ENCODE results near the gene ERG. TPM values are rescaled to one million over a fixed set of nuclear protein-coding genes. Genes with fewer than 3 reads are reported as not detected.
A peak's percentile ranks its signal among the peaks of the same experiment; 100 is the strongest.

Gene ERG
- total and polyA plus RNA-seq, 8 donors: 21.7 to 48.1 (median 36.8) TPM

DNA sequence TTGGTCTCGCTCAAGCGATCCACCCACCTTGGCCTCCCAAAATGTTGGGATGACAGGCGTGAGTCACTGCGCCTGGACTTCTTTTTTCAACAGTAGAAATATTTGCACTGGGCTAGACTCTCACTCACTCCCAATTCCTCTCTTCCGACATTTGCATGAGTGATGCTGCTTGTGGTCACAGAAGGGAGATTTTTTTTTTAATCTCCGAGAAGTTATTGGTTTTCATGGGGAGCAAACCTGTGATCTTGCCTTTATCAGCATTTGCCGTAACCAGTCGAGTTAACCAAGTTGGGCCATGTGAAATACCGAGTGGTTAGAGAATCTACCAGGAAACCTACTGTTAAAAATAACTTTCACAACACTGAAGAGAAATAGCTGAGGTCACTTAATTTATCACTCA is 21.1 kb downstream of the ERG start:
- H3K27ac ChIP-seq: peak overlapping the region in 1 of 2 donors; percentile 43
- ATAC-seq (peak; percentile 16), DNase-seq (no peak)
- no peak overlapping the region for H3K4me3 ChIP-seq
- no peaks in the 10 kb centered on the region for H3K36me3 ChIP-seq
- H3K27me3 ChIP-seq: peaks cover 0 to 17% of the 10 kb centered on the region in 2 donors
- no peaks in the 10 kb centered on the region for H3K9me3 ChIP-seq
- TF ChIP-seq, protein P1, sequence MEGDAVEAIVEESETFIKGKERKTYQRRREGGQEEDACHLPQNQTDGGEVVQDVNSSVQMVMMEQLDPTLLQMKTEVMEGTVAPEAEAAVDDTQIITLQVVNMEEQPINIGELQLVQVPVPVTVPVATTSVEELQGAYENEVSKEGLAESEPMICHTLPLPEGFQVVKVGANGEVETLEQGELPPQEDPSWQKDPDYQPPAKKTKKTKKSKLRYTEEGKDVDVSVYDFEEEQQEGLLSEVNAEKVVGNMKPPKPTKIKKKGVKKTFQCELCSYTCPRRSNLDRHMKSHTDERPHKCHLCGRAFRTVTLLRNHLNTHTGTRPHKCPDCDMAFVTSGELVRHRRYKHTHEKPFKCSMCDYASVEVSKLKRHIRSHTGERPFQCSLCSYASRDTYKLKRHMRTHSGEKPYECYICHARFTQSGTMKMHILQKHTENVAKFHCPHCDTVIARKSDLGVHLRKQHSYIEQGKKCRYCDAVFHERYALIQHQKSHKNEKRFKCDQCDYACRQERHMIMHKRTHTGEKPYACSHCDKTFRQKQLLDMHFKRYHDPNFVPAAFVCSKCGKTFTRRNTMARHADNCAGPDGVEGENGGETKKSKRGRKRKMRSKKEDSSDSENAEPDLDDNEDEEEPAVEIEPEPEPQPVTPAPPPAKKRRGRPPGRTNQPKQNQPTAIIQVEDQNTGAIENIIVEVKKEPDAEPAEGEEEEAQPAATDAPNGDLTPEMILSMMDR (IDR thresholded peaks at IDR 0.05): no peak
- intact Hi-C loops (cut with DNase I): no loop called here
- H3K4me1 ChIP-seq: peaks cover 0 to 69% of the 10 kb centered on the region in 2 donors

DNA sequence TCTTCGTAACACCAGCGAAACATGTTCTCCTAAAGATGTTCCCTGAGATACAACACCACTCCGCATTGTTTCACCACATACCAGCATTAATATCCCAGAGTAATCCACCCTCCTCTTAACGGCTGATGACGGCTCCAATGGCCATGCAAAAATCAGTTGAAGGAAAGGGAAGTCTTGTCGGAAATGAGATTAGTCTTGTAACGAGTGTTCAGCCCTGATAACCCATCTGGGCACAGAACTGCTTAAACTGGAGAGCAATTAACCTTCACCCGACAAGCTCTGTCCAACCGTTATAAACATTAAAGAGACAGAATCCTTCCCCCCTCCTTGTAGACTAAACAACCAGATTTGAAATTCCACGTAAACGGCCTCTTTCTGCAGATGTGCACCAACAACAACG is 21.9 kb downstream of the ERG start:
- no peaks in the 10 kb centered on the region for H3K36me3 ChIP-seq
- intact Hi-C loops (cut with DNase I): no loop called here
- H3K27ac ChIP-seq: peak overlapping the region in 1 of 2 donors; percentile 59
- peak; percentile 52 for ATAC-seq
- DNase-seq: peak in 1 of 4 donors; percentile 41
- H3K27me3 ChIP-seq: peaks cover 0 to 17% of the 10 kb centered on the region in 2 donors
- H3K4me3 ChIP-seq: no peak overlapping the region
- H3K9me3 ChIP-seq: no peaks in the 10 kb centered on the region
- H3K4me1 ChIP-seq: peaks cover 0 to 76% of the 10 kb centered on the region in 2 donors
- TF ChIP-seq, protein P1 (IDR thresholded peaks at IDR 0.05): no peak

GRCh38 chr21:38475519-38475918 is 22.8 kb downstream of the ERG start:
- TF ChIP-seq, protein P1 (IDR thresholded peaks at IDR 0.05): no peak
- peak overlapping the region in 1 of 2 donors; percentile 59 for H3K27ac ChIP-seq
- H3K36me3 ChIP-seq: no peaks in the 10 kb centered on the region
- no peak overlapping the region for H3K4me3 ChIP-seq
- no peaks in the 10 kb centered on the region for H3K9me3 ChIP-seq
- ATAC-seq: no peak
- DNase-seq: no peak
- H3K4me1 ChIP-seq: peaks cover 4 to 83% of the 10 kb centered on the region in 2 donors
- H3K27me3 ChIP-seq: peaks cover 0 to 17% of the 10 kb centered on the region in 2 donors
- intact Hi-C loops (cut with DNase I): no loop called here

- H3K27ac ChIP-seq: peak overlapping the region in 1 of 2 donors; percentile 40
- H3K4me3 ChIP-seq: no peak overlapping the region
- peaks cover 4 to 86% of the 10 kb centered on the region in 2 donors for H3K4me1 ChIP-seq
- intact Hi-C loops (cut with DNase I): no loop called here
- H3K36me3 ChIP-seq: no peaks in the 10 kb centered on the region
- peaks cover 0 to 17% of the 10 kb centered on the region in 2 donors for H3K27me3 ChIP-seq
- ATAC-seq (no peak), DNase-seq (no peak)
- no peaks in the 10 kb centered on the region for H3K9me3 ChIP-seq
- TF ChIP-seq, protein P1 (IDR thresholded peaks at IDR 0.05): no peak
Measured at GRCh38 chr21:38474796-38475195, 23.5 kb downstream of the ERG start.

DNA sequence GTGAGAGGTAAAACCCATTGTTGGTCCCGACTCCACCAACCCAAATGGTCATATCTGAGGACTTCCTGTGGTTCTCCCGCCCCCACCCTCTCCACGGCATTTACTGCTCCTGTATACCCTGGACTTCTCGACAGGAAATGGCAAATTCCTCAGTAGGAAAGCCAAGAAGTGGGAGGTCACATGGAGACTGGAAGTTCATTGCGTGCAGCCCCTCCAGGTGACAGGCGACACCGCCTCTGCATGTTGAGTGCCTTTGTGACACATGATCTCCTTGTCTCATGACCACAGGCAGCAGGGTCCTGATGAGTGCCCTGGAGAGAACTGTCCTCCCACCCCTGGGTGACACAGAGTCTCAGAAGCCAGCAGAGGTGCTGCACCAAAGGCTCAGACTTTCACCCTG is 24.2 kb downstream of the ERG start:
- DNase-seq (no peak), ATAC-seq (no peak)
- no peaks in the 10 kb centered on the region for H3K9me3 ChIP-seq
- TF ChIP-seq, protein P1 (IDR thresholded peaks at IDR 0.05): no peak
- peak overlapping the region; percentile 40 to 57 for H3K27ac ChIP-seq
- H3K36me3 ChIP-seq: no peaks in the 10 kb centered on the region
- H3K27me3 ChIP-seq: peaks cover 0 to 17% of the 10 kb centered on the region in 2 donors
- peaks cover 4 to 84% of the 10 kb centered on the region in 2 donors for H3K4me1 ChIP-seq
- intact Hi-C loops (cut with DNase I): no loop called here
- no peak overlapping the region for H3K4me3 ChIP-seq
